ENCODE data around the gene MAPKAP1.

The MAPKAP1 gene

DNA sequence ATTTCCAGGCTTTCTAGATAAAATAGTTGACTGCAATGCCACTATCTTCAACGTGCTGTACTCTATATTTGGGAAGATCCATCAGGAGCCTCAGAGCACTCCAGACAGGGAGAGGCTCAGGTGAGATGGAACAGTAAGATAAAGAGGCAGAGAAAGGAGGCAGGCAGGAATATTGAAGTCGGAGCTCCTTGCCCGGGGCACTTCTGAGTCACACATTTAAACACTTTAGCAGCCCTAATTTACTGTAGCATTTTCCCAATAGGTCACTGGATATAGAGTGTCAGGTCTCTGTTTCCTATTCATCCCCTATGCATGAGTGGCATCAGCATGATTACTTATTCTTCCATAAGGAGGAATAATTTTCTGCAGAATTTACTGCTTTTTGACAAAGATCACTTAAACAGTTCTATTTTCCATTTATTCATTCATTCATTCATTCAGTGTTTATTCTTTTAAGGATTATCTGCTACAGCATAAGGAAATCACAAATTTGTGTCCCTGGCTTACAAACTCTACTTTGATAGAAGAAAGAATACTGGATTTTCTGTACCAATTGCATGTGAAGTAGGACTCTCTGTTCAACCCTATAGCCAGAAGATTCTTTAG is 170.7 kb downstream of the MAPKAP1 start:
- no peak for DNase-seq (ENCODE audit: low spot score)

DNA sequence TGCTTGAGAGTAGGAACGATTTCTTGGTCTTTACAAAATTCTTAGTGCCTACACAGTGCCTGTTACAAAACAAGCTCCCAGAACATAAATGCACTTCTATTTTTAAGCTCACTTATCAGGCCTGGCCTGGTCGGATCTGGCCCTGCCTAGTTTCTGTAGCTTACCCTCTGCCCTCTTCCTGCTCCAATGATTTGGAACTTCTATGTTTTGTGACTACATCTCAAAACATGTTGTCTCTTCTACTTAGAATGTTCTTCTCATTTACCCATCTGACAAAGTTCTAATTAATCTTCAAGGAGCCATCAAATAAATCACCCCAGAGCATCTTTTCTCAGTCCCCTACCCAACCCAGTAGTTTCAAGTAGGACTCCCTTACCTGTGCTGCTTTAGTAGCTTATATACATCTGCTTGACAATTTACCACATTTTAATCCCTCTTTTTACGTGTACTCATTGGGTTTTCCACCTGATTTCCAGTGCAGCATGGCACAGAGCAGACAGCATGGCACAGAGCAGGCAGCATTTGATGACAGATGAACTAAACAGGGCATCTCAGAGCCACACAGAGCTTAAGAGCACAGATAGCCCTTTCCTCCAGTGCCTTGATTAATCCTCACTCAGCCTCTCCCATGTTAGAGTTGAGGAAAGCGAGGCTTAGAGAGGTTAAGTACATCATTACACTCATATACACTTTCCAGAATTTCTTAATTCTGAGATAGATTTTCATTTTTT is 171.9 kb downstream of the MAPKAP1 start:
- no peak for DNase-seq (ENCODE audit: low spot score)

DNA sequence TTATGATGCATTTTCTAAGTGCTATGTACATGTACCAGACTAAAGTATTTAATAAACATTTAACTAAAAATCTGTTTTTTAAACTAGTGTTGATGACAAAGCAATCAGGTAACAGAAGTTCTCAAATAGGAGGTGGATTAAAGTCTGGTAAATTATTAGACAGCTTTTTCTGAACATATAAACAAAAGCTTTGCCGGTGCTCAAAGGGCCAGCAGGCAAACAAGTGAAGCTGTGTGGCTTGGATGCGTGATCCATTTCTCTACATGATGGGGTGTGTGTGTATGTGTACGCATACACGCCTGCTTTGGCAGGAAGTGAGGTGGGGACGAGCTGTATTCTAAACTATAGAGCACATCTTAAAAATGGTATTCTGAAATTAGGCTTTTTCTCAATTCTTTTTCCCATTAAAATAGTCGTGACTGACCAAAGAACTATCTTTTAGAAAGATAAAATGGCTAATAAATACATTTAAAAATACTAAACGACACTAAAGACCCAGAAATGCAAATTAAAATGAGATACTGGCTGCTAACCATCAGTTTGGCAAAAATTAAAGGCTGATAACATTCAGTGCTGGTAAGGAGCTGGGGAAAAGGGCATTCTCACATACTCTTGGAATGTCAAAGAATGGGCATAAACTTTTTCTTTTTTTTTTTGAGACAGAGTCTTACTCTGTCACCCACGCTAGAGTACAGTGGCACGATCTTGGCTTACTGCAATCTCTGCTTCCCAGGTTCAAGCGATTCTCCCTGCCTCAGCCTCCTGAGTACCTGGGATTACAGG is 174.0 kb downstream of the MAPKAP1 start:
- no peak for DNase-seq (ENCODE audit: low spot score)

DNA sequence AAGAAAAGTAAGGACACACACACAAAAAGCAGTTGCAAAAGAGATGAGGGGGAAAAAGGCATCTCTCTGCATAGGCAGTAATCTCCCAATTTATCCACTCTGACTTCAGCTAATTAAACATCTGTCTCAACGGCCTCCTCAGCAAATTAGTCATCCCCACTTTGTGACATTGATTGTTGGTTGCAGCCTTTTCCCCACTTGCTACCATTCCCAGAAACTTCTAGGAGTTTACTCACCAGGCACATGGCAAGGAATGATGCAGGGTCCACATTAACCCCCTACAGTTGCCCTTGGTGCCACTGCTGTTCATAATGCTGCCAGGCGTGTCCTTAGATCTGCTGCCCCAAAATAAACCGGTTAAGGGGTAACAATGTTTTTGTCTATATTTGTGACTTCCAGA is 174.6 kb downstream of the MAPKAP1 start:
- no peak for DNase-seq (ENCODE audit: low spot score)

DNA sequence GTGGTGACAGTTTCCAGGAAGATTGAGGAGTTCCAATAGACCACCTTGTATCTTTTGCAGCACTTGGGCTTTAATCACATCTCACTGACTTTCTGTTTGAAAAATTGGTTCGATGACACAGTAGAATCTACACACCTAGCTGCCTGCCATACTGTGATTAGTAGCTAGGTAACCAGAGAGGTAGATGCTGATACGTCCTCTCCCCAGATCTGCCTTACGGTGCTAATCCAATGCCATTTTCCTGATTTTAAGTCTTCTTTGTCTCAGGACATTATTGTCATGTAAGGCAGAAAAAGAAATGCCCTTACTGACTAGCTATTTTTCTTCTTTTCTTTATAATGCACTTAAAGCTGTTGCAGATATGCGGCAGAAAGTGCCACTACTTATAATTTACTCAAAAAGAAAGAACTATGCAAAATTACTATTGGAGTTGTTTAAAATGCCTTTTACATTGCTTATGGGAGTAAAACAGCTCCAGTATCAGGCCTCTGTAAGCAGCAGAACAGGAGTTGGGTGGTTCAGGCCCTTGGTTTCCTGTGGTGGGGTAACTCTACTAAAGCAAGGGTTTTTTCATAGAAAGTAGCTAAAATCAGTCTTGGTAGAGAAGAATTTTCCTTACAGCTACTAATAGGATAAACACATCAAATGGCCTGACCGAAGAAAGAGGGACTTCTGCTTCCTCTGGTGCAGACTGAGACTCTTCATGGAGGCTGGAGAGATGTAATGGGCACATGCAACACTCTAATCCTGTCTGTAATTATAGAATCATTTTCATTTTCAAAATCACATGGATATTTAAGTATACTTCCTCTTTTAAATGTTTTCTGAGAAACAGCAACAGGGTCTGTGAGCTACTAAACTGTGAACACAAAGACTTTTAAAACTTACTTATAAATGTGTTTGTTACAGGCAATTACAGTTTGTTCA is 177.2 kb downstream of the MAPKAP1 start:
- no peak for DNase-seq (ENCODE audit: low spot score)

DNA sequence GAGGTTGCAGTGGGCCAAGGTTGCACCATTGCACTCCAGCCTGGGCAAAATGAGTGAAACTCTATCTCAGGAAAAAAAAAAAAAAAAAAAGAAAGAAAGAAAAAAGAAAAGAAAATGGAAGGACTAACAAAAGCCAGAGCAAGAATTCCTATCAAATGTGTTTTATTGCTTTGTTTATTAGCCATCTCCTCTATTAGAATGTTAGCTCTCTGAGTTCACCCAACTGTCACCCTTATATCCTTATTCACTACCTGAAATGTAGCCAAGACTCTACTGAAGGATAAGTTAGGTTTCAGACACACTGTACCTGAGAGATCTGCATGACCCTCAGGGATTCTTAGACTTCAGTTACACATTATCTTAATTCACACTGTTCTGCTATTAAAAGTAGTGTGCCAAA is 177.9 kb downstream of the MAPKAP1 start:
- DNase-seq (ENCODE audit: low spot score): no peak

DNA sequence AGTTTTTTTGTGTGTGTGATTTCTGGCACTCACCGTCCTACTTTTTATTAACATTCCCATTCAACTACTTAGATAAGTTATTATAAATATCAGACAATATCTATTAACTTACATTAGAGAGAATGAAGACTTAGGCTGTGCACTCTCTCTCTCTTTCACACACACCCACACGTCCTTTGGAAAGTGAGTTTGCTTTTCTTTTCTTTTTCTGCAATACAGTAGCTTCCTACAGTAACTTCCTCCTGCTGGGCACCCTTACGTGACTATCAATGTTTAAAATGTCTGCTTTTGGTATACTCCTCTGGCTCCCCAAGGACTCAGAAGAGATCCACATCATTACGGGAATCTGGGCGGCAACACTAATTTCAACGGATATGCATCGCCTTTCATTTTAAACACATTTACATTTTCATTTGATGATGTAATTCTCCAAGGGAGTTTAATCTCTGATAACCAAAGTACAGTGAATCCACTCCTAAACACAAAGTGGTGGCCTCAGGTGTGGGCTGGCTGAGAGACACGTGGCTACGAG is 179.5 kb downstream of the MAPKAP1 start:
- DNase-seq (ENCODE audit: low spot score): no peak

DNA sequence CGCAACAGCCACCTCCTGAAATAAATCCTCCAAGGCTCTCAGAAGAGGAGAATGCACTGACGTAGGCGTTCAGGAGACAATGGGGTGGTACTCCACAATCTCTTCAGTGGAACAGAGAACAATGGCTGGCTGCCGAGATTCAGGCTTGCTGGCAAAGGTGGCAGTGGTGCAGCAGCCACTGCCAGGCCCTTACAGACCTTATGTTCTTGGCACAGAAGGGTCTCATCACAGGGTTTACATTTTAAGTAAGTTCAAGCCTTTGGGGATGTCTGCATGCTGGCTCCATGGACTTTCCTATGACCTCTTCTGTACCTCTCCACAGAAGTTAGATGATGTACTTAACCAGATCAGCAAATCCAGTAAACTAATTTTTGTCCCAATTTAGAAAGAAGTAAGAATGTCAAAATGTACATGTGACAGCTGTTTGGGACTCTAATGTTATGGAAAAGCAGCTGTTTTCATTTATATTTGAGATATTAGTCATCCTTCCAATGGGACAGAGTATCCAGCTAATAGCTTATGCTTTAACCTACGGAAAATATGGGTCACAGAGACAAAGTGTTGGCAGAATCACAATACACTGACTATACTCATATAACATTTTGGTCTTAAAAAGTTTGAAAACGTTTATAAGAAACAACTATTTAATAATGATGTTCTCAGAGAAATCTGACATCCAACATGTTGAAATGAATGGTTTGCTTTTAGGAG is 180.9 kb downstream of the MAPKAP1 start:
- DNase-seq (ENCODE audit: low spot score): no peak

DNA sequence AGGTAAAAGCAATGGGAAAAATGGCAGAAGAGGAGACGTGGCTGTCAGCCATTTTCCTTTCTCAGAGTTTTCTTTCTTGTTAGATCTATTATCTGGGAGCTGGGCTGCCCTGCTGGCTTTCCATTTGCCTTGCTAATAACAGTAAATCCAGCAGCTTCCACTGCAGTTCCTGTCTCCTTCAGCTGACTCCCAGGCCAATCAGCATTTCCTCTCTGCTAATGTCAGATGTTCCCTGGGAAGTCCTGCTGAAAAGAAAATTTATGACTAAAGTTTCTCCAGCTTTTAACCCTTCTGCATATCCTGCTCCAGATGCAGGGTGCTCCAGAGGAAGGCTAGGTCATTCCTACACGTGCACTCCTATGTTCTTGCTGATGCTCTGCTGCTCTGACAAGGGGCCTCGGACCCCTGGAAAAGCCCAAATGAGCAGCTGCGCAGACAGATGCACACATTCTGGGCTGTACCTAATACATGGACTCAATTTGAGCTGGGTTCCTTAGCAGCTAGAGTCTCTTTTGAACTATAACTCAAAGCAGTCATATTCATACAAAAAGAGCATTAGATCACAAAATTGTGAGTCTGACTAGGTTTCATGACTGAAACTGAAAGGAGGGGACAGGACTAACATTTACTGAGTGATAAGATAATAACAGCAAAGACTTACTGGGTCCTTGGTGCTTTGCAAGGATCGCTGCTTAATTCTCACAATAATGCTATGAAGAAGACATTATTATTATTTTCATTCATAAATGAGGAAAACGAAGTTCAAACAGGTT is 182.2 kb downstream of the MAPKAP1 start:
- DNase-seq (ENCODE audit: low spot score): no peak

DNA sequence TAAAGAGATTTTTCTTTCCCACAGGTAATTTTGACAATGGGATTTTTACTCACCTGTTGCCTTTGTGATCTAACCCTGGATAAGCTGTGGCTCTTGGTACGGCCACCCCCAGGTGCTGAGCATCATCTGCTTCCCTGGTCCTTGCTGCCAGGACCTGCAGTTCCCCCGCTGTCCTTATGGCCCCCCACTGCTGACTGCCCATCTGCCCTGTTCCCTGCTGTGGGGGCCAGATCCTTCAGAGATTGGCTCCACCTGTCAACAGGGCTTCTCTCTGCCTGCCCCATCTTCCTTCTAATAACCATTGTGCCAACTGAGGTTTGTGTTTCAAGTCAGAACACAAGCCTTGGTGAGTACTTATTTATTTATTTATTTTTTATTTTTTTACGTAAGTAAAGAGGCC is 183.3 kb downstream of the MAPKAP1 start:
- no peak for DNase-seq (ENCODE audit: low spot score)

DNA sequence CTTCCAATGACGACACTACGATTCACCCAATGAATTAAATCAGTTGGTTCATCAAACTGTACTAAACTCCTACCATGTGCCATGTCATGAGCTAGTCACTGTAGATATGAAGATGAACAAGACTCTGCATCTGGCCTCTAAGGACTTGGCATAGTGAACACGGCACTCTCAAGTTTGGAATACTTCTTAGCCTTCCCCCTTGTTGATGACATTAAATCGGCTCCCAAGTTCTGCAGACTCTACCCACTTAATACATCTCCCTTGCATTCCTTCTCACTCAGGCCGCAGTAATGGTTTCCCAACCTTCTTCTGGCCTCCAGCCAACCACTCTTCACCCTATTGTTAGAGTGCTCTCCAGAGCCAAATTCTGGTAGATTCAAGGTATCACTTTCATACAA is 184.7 kb downstream of the MAPKAP1 start:
- no peak for DNase-seq (ENCODE audit: low spot score)

DNA sequence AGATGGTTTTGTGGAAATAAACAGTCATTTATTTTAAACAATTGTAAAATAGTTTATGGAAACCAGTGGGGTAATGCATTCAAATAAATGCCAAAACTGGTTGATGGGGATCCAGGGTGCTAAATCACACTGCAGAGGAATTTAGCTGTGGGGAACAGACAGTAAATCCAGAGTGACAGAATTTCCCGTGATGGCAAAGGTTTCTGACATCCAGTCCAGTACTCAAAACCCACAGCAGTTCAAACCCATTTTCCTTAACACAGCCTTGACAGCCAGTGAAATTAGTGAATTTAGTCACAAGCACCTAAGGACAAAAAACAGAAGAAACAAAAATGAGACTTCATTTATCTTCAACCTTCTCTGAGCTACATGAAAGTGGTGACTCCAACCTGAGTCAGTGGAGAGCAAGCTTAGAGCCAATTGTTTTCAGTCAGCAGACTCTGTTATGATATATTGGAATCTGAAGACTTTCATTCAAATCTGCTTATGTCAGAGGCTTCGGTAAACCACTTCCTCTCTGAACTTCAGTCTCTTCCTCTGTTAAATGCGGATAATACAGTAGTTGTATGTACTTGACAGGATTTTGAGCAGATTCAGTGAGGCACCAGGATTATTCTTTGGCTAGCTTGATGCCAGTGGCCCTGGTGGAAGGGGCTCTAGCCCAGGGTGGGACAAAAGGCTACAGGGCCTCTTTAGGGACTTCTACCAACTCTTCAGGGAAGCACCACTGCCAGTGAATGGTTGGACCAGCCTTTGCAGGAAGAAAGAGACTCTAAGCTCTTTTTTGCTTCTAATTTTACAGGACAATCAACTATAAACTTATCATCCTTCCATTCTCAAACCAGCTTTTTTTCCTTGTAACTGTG is 185.3 kb downstream of the MAPKAP1 start:
- DNase-seq (ENCODE audit: low spot score): no peak

DNA sequence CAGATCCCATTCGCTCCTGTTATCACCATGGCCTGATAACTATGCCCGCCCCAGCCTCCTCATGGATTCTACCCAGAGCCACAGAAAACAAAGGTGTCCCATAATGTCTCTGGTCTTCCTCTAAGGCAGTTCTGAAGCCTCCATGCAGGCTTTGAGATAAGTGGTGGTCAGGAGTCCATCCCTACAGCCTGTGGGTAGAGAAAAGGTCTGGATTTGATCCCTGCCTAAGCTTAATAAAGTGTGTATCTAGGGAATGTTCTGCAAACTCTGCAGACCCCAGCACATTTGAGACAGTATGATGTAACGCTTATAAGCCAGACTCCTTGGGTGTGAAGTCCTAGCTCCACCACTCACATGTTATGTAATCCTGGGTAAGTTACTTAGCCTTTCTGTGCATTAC is 187.3 kb downstream of the MAPKAP1 start:
- no peak for DNase-seq (ENCODE audit: low spot score)

DNA sequence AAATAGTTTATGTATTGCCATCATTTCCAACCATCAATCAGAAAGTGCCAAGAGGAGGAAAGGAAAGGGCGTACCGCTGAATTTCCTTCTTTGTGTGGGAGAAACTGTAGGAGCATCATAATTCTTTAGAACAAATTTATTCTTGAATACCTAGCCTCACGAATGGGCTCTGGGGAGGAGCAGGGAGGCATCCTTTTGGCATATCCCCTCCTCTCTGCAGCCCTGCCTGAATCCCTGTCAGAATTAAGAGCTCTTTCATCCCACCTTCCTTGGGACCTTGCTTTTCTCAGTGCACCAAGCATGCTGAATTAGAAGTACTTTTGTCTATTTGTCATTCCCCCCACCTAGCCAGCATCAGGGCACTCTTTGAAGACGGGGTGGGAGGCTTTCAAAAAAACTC is 189.4 kb downstream of the MAPKAP1 start:
- DNase-seq (ENCODE audit: low spot score): no peak

DNA sequence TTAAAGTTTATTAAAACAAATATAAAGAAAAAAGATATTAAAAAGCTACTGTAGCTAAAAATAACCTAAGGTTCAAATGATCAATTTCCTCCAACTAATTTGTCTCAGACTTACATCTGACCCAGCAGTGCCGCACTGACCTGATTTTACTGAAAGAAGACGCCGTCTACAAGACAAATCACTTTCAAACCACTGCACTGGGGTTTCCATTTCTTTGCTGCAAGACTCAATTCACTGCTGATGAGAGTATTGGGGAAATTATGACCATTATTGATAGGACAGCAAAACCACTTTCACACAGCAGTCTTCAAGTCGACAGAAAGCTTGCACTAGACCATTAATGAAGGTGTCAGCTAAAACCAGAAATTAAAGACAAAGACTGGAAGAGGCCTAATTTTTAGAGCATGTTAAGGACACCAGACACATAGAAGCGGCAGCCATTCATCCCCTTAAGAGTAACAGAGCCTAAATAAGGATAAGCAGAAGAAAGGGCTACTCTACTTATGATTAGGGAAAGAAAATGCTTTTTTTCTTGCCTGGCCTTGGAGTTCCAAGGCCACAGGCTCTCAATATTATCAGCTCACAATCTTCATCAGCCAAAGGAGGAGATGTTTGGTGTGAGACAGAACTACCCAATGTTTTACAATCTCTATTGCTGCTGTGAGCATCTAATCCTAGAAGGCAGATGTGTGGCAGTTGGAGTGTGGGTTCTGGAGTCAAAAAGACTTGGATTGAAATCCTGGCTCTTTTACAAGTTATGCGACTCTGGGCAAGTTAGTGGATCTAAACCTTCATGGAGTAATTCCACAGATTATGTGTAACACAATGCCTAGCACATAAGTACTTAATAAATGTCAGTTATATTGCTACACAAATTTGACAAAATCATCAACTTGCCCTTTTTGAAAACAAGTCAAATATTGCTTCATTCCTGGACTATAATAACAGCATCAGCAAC is 190.7 kb downstream of the MAPKAP1 start:
- no peak for DNase-seq (ENCODE audit: low spot score)

DNA sequence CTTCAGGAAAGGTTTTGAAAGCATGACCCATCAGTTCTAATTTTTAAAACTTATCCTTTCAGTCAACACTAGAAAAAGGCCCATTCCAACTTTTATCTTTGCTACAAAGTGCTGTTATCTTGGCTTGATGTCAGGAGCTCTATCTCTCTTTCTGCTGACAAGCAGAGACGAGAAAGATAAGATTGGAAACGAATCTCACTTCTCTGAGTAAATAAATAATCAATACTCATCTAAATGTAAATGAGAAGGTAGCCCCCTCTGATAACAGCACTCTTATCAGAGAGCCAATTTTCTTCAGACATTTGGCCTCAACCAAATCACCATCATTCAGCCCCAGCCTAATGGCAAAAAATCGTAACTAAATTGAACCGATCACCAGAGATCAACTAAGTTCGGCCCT is 191.7 kb downstream of the MAPKAP1 start:
- no peak for DNase-seq (ENCODE audit: low spot score)

DNA sequence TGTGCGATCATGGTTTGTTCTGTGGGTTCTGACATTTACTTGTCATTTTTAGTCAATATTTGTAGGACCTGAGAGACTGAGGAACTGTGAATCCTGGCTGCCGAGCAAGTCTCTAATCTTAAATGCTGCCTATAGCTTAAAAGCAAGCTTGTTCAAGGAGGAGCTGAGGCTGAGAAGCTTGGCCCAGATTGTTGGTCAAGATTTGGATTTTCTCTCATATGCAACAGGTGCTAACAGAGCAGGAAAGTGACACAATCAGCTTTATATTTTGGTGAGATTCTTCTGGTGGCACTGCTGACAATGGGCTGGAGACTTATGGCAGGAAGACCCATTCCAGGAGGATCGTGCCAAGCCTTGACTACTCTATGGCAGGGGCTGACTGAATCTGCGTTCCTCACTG is 192.5 kb downstream of the MAPKAP1 start:
- DNase-seq (ENCODE audit: low spot score): no peak
